SH-SY5Y (cell line): ENCODE data around the gene PCDHB16.

Experiments
- GATA2 ChIP-seq: IDR thresholded peaks from 2 replicates; pipeline ENCODE4 v1.6.1; 2011; ENCODE audit warnings: mild to moderate bottlenecking, low read depth, low read length
- GATA3 ChIP-seq: IDR thresholded peaks from 2 replicates; pipeline ENCODE4 v1.6.1; 2011; ENCODE audit warnings: low read depth, mild to moderate bottlenecking, low read length, moderate library complexity

DNA sequence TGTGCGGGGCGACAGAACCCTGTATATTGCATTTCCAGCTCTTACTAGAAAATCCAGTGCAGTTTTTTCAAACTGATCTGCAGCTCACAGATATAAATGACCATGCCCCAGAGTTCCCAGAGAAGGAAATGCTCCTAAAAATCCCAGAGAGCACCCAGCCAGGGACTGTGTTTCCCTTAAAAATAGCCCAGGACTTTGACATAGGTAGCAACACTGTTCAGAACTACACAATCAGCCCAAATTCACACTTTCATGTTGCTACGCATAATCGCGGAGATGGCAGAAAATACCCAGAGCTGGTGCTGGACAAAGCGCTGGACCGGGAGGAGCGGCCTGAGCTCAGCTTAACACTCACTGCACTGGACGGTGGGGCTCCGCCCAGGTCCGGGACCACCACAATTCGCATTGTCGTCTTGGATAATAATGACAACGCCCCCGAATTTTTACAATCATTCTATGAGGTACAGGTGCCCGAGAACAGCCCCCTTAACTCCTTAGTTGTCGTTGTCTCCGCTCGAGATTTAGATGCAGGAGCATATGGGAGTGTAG, 46.4 kb upstream of the PCDHB16 start:
- no peak for TF ChIP-seq GATA3
- no peak for TF ChIP-seq GATA2
